ENCODE data around the gene TMEM53.

DNA sequence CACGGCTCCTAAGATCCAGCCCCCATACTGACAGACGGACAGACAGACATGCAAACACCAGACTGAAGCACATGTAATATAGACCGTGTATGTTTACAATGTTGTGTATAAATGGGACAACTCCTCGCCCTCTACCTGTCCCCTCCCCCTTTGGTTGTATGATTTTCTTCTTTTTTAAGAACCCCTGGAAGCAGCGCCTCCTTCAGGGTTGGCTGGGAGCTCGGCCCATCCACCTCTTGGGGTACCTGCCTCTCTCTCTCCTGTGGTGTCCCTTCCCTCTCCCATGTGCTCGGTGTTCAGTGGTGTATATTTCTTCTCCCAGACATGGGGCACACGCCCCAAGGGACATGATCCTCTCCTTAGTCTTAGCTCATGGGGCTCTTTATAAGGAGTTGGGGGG, 23.2 kb downstream of the TMEM53 start:
- TF ChIP-seq, protein P1, sequence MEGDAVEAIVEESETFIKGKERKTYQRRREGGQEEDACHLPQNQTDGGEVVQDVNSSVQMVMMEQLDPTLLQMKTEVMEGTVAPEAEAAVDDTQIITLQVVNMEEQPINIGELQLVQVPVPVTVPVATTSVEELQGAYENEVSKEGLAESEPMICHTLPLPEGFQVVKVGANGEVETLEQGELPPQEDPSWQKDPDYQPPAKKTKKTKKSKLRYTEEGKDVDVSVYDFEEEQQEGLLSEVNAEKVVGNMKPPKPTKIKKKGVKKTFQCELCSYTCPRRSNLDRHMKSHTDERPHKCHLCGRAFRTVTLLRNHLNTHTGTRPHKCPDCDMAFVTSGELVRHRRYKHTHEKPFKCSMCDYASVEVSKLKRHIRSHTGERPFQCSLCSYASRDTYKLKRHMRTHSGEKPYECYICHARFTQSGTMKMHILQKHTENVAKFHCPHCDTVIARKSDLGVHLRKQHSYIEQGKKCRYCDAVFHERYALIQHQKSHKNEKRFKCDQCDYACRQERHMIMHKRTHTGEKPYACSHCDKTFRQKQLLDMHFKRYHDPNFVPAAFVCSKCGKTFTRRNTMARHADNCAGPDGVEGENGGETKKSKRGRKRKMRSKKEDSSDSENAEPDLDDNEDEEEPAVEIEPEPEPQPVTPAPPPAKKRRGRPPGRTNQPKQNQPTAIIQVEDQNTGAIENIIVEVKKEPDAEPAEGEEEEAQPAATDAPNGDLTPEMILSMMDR (IDR thresholded peaks at IDR 0.05), result no peak
- TF ChIP-seq POLR2AphosphoS5 (IDR thresholded peaks at IDR 0.05) (no peak), POLR2A (IDR thresholded peaks at IDR 0.05) (no peak)

All from prostate gland (tissue), 2 donors.